GM12892 (cell line): ENCODE data around the gene DHX58.

Experiments
- POLR2A ChIP-seq: IDR thresholded peaks from 2 replicates; pipeline ENCODE4 v1.6.1; 2011; ENCODE audit warnings: low read depth, low read length, control low read depth
- POLR2AphosphoS5 ChIP-seq: IDR thresholded peaks from 2 replicates; pipeline ENCODE4 v1.6.1; 2011; ENCODE audit warnings: low read depth, low read length, control low read depth
- TAF1 ChIP-seq: IDR thresholded peaks from 2 replicates; pipeline ENCODE4 v1.6.1; 2011; ENCODE audit warnings: low read depth, mild to moderate bottlenecking, control low read depth, low read length, borderline replicate concordance

- TF ChIP-seq POLR2A: no peak
- no peak for TF ChIP-seq POLR2AphosphoS5
- no peak for TF ChIP-seq TAF1
Measured at GRCh38 chr17:42067371-42068091, 45.0 kb downstream of the DHX58 start.
